HG02970 (cell line): Measurements from ENCODE around the gene SH3TC1.

ENCODE experiments used
- ATAC-seq: cut with Tn5 transposase; IDR thresholded peaks from one replicate; pipeline ENCODE4 v1.9.1; 2021; ENCODE audit warnings: mild to moderate bottlenecking, moderate library complexity, moderate number of reproducible peaks; ENCODE audit not compliant: unreplicated experiment, low FRiP score

SH3TC1 gene

DNA sequence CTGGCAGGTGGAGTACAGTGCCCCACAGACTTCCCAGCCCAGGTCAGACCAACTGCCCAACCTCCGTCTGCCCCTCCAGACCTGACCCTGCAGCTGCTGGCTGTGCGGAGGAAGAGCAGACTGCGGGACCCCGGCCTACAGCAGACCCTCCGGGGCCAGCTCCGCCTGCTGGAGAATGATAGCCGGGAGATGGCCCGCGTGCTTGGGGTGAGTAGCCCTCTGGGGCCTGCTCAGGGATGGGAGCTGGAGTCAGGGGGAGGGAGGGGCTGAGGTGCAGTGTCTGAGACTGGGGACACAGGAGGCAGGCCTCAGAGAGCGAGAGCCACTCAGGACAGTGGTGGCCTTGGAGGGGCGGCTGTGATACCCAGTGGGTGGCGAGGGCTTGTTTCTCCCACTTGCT, 13.5 kb downstream of the SH3TC1 start:
- ATAC-seq: no peak

DNA sequence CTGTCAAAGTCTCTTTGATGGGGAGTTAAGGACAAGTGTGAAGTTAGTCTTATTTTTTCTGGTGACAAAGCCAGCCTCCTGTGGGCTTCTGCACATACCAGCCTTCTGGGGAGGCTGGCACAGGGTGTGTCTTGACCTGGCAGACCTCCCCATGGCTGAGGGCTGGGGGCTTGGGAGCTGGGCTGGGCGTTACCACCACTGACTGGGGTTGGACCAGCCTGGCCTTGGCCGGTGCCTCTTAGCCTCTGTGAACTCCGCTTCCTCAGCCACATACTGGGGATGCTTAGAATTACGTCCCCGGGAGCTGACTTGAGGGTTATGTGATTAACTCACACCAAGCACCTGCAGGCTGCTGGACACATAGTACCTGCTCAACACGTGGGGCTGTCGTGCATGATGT, 14.0 kb downstream of the SH3TC1 start:
- no peak for ATAC-seq

DNA sequence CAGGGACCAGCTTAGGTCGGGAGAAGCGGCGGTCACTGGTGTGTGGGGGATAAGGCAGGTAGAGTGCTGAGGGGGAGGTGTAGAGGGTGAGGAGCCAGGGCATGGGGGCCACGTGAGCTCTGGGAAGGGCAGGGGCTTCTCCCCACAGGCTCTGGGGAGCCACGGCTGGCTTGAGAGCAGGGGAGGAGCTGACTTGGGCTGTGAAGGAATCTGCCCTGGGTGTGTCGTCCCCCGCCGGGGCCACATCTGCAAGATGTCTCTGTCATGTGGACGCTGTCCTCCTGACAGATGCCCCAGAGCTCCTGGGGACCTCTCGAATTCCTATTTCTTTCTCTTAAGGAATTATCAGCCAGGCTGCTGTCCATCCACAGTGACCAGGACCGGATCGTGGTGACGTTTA, 15.0 kb downstream of the SH3TC1 start:
- ATAC-seq: no peak

DNA sequence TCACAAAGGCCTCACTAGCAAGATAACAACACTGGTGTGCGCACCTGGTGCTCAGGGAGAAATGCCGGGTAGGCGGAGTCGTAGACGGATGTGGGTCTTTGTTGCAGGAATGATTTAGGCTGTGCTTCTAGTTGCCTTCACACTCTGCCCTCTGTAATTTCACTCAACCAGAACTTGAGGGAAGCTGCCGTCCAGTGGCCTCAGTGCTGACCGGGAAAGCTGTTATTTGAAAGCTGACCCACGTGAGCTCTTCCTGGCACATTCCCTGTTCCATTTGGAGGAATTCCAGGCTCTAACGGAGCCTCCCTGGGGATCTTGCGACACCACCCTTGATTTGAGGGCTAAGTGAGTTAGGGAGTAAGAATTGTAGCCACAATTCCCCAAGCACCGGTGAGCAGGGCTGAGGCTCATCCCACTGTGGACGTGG, 15.9 kb downstream of the SH3TC1 start:
- no peak for ATAC-seq

DNA sequence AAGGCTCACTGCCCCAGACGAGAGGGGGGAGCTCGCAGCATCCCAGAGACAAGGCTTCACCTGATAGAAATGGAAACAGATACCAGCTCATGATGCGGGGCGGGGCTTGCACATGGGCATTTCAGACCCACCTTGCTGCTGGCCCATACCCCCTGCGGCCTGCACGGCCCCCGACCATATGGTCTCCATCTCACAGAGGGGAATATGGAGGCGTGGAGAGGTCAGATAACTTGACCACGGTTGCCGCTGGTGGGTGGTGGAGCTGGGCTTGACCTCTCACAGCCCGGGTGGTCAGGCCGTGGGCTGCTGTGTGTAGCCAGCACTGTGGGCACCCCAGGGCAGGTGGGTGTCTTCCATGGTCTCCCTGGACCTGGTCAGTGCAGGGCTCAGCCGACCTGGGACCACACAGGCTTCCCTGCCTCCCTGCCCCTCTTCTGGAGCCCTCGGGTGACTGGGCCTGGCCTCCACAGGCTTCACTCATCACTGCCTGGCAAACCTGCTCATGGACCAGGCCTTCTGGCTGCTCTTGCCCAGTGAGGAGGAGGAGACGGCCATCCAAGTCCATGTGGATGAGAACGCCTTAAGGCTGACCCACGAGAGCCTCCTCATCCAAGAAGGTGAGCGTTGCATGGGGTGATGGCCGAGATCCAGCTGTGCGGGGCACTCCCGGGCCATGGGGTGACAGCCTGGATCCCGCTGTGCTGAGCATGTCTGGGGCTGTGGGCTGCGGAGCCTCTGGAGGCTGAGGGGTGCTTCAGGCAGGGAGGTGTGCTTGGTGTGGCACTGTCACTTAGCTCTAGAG, 16.8 kb downstream of the SH3TC1 start:
- ATAC-seq: no peak

DNA sequence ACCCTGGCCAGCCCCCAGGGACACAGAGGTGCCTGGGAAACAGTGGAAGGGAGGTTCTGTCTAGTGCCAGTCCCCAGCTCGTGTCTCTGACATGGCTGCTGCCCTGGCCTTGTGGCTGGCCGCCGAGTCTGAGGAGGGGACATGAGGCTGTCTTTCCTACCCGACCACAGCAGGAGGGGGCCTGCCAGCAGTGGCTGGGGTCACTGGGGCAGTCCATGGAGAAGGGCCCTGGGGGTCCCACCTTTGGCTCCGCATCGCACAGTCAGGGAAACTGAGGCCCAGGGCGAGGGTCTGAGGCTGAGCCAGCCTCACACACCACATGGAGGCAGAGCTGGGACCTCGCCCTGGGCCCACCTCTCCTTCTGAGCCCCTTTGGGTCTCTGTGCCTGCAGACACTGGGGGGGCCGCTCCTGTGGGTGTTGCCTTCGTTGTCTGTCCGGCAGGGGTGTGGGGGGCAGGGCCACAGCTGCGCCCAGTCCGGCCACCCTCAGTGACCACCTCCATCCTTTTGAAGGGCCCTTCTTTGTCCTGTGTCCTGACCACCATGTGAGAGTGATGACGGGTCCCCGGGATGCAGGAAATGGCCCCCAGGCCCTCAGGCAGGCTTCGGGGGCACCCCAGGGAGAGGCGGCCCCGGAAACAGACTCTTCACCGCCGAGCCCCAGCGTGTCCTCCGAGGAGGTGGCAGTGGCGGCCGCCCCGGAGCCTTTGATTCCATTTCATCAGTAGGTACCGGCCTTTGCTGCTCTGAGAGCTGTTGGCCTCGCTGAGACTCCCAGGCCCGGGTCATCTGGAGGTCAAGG, 17.6 kb downstream of the SH3TC1 start:
- ATAC-seq: no peak

DNA sequence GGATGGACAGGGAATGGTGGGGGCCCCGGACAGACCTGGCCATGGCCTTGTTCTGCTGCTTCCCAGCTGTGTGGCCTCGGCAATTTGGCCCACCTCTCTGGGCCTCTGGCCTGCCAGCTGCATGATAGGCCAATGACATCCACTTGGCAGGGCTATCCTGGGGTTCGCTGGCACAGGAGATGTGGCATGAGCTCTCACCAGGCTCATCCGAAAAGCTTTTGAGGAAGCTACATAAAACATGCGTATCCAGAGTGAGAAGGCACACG, 18.1 kb downstream of the SH3TC1 start:
- ATAC-seq: no peak

DNA sequence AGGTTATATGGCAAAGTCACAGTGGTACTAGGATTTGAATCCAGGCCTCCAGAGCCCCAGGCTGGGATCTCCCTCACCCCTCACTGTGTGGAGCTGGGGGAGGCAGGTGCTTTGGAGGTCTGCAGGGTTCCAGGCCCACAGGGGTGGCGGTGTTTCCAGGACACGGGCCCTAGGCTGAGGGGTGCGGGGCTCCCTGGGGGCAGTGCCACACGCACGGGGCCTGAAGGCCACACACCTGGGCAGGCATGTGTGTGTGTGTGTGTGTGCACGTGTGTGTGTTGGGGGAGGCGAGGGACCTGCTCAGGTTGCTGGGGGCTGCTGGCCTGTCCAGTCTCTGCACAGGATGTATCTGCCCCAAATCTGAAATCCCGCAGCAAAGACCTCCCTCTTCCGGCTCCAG, 18.8 kb downstream of the SH3TC1 start:
- no peak for ATAC-seq

DNA sequence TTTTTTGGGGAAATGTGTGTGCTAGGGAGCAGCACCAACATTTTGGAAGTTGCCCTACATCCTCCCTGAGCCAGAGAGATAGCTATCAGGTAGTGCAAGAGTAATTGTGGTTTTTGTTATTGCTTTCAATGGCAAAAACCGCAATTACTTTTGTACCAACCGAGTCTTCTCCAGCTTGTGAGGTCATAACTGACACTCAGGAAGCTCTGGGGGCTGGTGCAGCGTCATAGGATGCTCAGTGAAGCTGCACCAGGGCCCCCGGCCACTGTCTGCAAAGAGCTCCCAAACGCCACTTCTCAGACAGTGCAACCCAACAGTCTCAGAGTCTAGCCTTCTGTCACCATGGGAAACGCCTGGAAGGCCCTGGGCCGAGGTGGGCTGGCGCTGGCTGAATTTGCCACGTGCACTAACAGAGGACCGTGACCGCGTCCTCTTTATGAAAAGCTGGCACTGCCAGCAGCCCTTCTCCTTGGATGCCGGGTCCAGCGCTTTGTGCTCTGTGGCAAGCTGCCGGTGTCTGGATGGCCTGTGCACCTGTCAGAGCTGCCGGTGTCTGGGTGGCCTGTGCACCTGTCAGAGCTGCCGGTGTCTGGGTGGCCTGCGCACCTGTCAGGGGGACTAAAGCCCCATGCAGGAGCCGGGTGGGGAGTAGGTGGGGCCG, 19.4 kb downstream of the SH3TC1 start:
- ATAC-seq: no peak

DNA sequence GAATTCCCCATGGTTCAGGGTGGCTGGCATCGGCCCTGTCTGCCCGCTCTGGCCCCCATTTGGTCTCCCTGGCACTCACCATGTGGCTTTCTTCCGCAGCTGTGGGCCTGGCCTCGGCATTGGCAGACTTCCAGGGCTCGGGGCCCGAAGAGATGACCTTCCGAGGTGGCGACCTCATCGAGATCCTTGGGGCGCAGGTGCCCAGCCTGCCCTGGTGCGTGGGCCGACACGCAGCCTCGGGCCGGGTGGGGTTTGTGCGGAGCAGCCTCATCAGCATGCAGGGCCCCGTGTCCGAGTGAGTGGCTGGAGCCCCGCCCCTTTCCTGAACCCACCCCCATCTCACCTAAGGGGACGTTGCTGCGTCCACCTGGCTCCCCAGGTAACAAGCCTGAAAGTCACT, 20.1 kb downstream of the SH3TC1 start:
- no peak for ATAC-seq

DNA sequence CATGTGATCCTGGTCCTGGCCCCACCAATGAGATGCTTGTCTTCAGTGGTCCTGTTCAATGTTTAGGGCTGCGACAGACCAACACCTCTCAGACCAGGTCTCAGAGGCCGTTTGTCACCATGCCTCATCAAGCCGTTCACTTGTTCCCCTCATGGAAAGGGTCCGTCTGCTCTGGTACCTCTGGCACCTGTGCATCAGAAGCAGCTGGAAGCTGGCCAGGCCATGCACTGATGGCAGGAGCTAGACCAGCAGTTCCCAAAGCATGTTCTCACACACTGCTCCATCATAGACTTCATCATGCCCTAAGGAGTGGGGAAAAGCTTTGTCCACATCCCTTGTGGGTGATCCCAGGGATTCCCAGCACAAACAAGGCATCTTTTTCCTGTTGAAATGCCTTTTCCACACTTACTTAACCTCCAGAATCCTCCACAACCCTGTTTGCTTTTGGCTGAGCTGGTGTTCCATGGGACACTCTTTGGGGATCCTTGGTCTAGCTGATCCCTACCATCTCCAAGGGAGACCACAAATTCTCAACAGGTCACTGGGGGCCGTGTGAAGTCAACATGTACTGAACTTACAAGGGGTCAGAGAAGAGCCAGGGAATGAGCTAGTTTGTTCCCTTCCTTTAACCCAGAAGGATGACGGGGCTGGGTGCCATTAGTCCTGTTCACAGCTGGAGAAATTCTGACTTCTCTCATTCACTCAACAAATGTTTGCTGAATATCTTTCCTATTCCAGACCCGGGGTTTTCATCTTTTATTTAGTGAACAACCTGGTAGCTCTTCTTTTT, 21.8 kb downstream of the SH3TC1 start:
- ATAC-seq: no peak

DNA sequence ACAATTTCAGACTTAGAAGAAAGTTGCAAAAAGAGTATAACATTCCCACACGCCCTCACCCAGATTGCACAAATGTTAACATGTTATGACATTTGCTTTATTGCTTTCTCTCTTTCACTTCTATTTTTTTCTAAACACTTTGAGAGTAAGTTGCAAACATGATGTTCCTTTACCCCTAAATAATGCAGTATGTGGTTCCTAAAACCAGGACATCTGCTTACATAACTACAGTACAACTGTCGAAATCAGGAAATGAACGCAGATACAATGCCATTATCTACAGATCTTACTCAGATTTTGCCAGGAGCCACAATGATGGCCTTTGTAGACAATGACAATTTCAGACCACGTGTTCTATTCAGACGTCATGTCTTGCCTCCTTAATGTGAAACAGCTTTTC, 22.4 kb downstream of the SH3TC1 start:
- ATAC-seq: no peak

DNA sequence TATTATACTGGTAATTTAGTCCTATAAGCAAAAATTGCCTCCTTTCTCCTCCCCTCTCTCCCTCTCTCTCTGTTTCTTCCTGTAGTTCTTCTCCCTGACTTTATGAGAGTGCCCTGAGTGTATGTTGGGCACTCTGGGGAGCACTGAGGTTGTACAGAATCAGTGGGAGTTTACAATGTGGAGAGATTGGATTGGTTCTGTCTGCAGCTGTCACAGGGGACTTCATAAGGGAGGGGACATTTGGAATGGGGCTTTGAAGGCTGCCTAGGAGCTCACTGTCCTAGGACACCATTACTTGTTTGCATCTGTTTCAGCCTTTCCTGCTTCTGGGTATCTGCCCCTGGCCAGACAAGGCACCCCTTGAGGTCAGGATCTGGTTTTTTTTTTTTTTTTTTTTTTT, 22.9 kb downstream of the SH3TC1 start:
- no peak for ATAC-seq

DNA sequence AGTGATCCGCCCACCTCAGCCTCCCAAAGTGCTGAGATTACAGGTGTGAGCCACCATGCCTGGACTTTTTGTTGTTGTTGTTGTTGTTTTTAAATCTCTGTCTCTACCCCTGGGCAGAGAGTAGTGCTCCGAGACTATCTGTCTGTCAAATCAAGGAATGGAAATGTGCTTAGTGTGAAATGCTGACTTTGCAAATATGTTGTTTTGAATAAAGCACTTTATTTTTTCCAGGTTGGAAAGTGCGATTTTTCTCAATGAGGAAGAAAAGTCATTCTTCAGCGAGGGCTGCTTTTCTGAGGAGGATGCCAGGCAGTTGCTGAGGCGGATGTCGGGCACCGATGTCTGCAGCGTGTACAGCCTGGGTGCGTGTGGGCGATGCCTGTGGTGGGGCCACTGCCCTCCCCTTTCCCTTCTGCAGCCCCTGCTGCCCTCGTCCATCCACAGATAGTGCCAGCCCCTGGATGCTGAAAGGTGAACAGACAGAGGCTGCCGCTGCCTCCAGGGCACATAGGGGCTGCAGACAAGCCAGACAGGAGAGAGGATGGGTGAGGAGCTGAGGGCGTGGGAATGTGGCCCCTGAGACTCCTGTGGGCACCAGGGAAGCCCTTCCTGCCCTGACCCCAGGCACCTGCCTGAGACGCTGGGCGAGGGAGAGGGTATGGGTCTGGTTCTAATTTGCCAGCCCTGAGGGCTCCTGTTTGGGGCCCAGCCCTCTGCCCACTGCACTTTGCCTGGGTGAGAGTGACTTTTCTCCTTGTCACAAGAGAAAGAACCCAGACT, 23.7 kb downstream of the SH3TC1 start:
- no peak for ATAC-seq

DNA sequence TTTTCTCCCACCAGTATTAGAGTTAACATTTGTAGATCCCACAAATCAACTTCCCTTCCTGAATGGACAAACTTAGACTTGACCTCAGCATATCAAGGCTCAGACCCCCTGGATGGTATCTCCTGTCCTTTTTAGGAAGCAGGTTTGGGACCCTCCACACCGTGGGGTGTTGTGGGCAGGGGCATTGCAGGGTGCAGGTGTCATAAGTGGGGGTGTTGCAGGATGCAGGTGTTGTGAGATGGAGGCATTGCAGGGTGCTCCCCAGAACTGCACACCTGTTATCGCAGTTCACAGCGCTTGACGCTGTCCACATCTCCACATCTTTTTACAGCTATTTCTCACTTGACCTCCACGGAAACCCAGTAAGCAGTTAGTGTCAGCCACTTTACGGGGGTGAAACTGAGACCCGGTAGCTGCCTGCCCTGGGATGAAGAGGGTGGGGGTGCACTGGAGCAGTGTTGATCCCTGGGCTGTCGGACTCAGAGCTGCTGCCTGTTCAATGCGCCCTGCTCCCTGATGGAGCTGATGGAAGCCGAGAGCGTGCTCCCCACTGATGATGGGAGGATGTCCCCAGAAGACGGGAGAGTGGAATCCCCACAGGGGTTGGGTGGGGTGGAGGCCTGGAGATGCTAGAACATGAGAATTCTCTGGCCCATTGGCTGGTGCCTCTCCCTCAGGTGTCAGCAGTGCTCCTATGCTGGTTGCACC, 25.3 kb downstream of the SH3TC1 start:
- ATAC-seq: no peak

DNA sequence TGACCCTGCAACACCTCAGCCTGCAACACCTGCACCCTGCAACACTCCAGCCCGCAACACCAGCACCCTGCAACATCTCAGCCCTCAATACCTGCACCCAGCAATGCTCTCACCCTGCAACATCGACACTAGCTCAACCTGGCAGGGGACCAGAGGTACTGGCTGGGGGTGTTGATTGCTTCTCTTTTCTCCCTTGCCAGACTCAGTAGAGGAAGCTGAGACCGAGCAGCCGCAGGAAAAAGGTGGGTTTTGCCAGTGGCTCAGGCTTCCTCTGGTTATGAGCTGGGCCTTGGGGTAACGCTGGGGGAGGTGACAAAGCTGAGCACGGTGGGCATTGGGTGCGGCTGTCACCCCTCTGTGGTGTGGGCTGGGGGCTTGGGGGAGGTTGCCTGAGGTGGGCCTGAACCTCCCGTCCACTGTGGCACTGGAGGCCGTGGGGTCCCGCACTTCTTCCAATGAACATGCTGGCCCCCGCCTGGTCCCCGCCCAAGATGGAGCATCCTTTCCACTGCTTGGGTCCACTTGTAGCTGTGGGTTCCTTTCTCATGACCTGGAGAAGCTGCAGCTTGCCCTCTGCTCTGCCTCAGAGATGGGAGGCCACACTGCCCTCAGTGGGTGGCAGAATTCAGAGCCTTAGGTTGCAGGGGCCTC, 26.0 kb downstream of the SH3TC1 start:
- no peak for ATAC-seq

DNA sequence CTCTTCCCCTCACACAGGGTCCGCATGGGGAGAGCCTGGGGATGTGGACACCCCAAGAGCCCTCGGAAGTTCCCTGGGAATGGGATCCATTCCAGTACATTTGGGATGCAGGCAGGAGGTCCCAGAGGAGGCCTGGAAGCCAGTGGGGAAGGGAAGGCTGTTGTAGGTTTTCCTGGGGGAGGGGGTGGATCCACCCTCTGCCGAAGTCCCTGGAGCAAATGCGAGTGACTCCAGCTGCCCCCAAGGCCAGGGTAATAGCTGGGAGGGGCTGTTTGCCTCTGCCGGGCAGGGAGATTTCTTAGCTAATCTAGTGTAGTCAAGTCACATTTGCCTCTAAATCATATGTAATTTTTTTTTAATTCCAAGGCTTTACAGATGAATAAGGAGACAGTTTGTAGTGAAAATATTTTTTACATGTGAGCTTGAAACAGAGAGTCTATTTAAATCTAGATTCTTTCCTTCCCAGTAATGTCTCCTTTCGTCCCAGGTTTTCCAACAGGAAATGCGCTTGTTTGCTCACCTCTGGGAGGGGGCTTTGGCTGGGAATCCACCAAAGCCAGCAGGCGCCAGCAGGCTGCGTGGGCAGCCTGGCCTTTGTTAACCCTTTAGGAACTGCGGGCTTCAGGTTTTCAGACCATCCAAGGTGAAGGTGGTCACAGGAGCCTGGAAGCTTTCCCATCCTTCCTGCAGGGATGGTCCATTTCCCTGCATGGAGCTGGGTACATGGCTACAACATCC, 26.8 kb downstream of the SH3TC1 start:
- no peak for ATAC-seq

DNA sequence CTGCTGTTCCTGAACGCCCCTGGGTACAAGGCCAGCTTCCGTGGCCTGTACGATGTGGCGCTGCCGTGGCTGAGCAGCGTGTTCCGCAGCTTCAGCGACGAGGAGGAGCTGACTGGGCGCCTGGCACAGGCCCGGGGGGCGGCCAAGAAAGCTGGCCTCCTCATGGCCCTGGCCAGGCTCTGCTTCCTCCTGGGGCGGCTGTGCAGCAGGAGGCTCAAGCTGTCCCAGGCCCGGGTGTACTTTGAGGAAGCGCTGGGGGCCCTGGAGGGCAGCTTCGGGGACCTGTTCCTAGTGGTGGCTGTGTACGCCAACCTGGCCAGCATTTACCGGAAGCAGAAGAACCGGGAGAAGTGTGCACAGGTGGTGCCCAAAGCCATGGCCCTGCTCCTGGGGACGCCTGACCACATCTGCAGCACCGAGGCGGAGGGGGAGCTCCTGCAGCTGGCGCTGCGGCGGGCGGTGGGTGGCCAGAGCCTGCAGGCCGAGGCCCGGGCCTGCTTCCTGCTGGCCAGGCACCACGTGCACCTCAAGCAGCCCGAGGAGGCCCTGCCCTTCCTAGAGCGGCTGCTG, 28.2 kb downstream of the SH3TC1 start:
- ATAC-seq: no peak
